Thyroid gland (tissue), 4 donors: Measurements from ENCODE around the gene F11R. TPM values are rescaled to one million over a fixed set of nuclear protein-coding genes. Genes with fewer than 3 reads are reported as not detected.
"Not testable (repeated sequence)": the region's sequence is repeated elsewhere in the genome, so short reads cannot be mapped to it uniquely, and the experiment has no call there.

Experiments
- DNase-seq, 2 donors: peaks; one replicate each; pipeline ENCODE4 v3.0.0-alpha.2; 2019
- H3K27ac ChIP-seq, 3 donors: fragments of 200-600 bp; sonication (generic); 1 replicate in 2 of 3; 2 replicates in 1 of 3; pipeline ENCODE4 v1.5.1; 2016 to 2019; ENCODE audit warnings: mild to moderate bottlenecking in 1 of 3, moderate library complexity in 1 of 3
- H3K27me3 ChIP-seq: fragments of 200-600 bp; sonication (generic); one replicate; pipeline ENCODE4 v1.5.1; 2019
- H3K36me3 ChIP-seq, 2 donors: fragments of 200-600 bp; sonication (generic); one replicate each; pipeline ENCODE4 v1.5.1; 2016 to 2019
- H3K4me1 ChIP-seq, 2 donors: fragments of 200-600 bp; sonication (generic); one replicate each; pipeline ENCODE4 v1.5.1; 2017 to 2019
- H3K4me3 ChIP-seq, 3 donors: fragments of 200-600 bp; sonication (generic); replicated peaks in 1 of 3; 1 replicate in 2 of 3; 2 replicates in 1 of 3; pipeline ENCODE4 v1.5.1; 2016; ENCODE audit warnings: mild to moderate bottlenecking in 1 of 3
- H3K9me3 ChIP-seq: fragments of 200-600 bp; sonication (generic); one replicate; pipeline ENCODE4 v1.5.1; 2017
- WGBS, 2 donors: methylation state at CpG; one replicate each; pipeline ENCODE4 v1.1.5; 2017; 5-methylcytosine and 5-hydroxymethylcytosine counted together
- intact Hi-C: fragments of 100-400 bp; cut with DNase I; formaldehyde crosslinking; loops from one replicate; pipeline ENCODE4 v1.15.1; 2023
- small RNA-seq: library from RNA; depleted of rRNA; stranded (forward); fragments of <200 nt; gene quantifications from one replicate; pipeline ENCODE3, GENCODE V24; 2016
- total RNA-seq, 4 donors: library from RNA; depleted of rRNA; stranded (reverse); fragments of >200 nt; gene quantifications; one replicate each; pipeline ENCODE4 v1.2.3, GENCODE V29; 2016

Gene F11R
- total RNA-seq, 4 donors from 2014 or later, result 80.8 to 122 (median 98.3) TPM

DNA sequence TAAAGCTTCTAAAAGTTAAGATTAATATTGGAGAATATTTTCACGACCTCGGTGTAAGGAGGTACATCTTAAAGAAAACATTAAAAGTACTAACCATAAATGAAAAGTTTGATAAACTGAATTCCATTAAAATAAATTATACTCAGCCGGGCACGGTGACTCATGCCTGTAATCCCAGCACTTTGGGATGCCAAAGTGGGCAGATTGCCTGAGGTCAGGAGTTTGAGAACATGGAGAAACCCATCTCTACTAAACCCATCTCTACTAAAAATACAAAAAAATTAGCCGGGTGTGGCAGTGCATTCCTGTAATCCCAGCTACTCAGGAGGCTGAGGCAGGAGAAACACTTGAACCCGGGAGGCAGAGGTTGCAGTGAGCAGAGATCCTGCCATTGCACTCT, 75.1 kb downstream of the F11R start:
- H3K4me3 ChIP-seq, H3K27me3 ChIP-seq, H3K9me3 ChIP-seq, H3K27ac ChIP-seq, H3K36me3 ChIP-seq, intact Hi-C loops, DNase-seq, H3K4me1 ChIP-seq: not testable (repeated sequence)
- 92% methylated on average over 6 of the region's 6 CpGs for WGBS, 2 donors

Small RNAs within 50 kb of the gene (small RNA-seq; reads per million reads assigned to genes)
- gene AL591806.2, result not detected

Other genes starting within 250 kb of the F11R start
- gene LY9, start 225.0 kb downstream of the F11R start, total RNA-seq, result 1 to 10 TPM in 1 of 4 donors, under 1 TPM in 3; 0.33 to 2.1 (median 0.63) TPM
- under 1 TPM in 1 of 4 donors, not detected in 3; 0.27 TPM for gene CD244, start 158.3 kb downstream of the F11R start, total RNA-seq
- not detected for gene ITLN1, start 136.0 kb downstream of the F11R start, total RNA-seq
- gene ITLN2, start 66.3 kb downstream of the F11R start, total RNA-seq, result not detected
- 100 to 1,000 TPM; 256 to 466 (median 320) TPM for gene TSTD1, start 17.8 kb upstream of the F11R start, total RNA-seq
- gene USF1, start 24.8 kb upstream of the F11R start, total RNA-seq, result 10 to 100 TPM; 56.0 to 71.0 (median 70.3) TPM
- 1 to 10 TPM; 1.4 to 3.5 (median 2.9) TPM for gene ARHGAP30, start 48.7 kb upstream of the F11R start, total RNA-seq
- under 1 TPM in 1 of 4 donors, not detected in 3; 0.27 TPM for gene NECTIN4, start 68.4 kb upstream of the F11R start, total RNA-seq
- 10 to 100 TPM in 3 of 4 donors, 1 to 10 TPM in 1; 6.9 to 31.8 (median 19.2) TPM for gene KLHDC9, start 77.2 kb upstream of the F11R start, total RNA-seq
- 10 to 100 TPM; 23.8 to 58.2 (median 30.3) TPM for gene PFDN2, start 96.9 kb upstream of the F11R start, total RNA-seq
- 10 to 100 TPM; 36.4 to 50.4 (median 47.9) TPM for gene NIT1, start 97.0 kb upstream of the F11R start, total RNA-seq
- gene DEDD, start 111.5 kb upstream of the F11R start, total RNA-seq, result 10 to 100 TPM; 27.5 to 34.6 (median 31.1) TPM
- gene UFC1, start 132.8 kb upstream of the F11R start, total RNA-seq, result 10 to 100 TPM; 37.6 to 90.4 (median 62.1) TPM
- 10 to 100 TPM; 21.2 to 27.6 (median 23.0) TPM for gene USP21, start 138.3 kb upstream of the F11R start, total RNA-seq
- gene PPOX, start 145.3 kb upstream of the F11R start, total RNA-seq, result 10 to 100 TPM; 12.6 to 30.0 (median 21.8) TPM
- 10 to 100 TPM; 24.1 to 34.0 (median 29.2) TPM for gene B4GALT3, start 156.4 kb upstream of the F11R start, total RNA-seq
- gene ADAMTS4, start 177.9 kb upstream of the F11R start, total RNA-seq, result 10 to 100 TPM in 1 of 4 donors, 1 to 10 TPM in 3; 4.6 to 24.4 (median 9.4) TPM
- gene NDUFS2, start 181.2 kb upstream of the F11R start, total RNA-seq, result 100 to 1,000 TPM in 2 of 4 donors, 10 to 100 TPM in 2; 75.4 to 122 (median 99.9) TPM
- 10 to 100 TPM; 16.3 to 70.9 (median 22.3) TPM for gene FCER1G, start 194.1 kb upstream of the F11R start, total RNA-seq
- not detected for gene APOA2, start 202.5 kb upstream of the F11R start, total RNA-seq
- gene TOMM40L, start 204.9 kb upstream of the F11R start, total RNA-seq, result 10 to 100 TPM in 1 of 4 donors, 1 to 10 TPM in 3; 7.0 to 12.4 (median 8.3) TPM
- not detected for gene NR1I3, start 217.1 kb upstream of the F11R start, total RNA-seq
- under 1 TPM; 0.39 to 0.83 (median 0.61) TPM for gene PCP4L1, start 237.6 kb upstream of the F11R start, total RNA-seq